Subcutaneous abdominal adipose tissue (tissue), 5 donors: Measurements from ENCODE around the gene CCDC169.

Source experiments
- H3K27ac ChIP-seq: one replicate; pipeline ENCODE4 v1.7.0; 2013; ENCODE audit warnings: low read depth, mild to moderate bottlenecking, inconsistent platforms, low read length, moderate library complexity
- H3K27me3 ChIP-seq, 5 donors: one replicate each; pipeline ENCODE4 v1.7.0; 2013; ENCODE audit warnings: low read length in 5 of 5, inconsistent platforms in 1 of 5; ENCODE audit not compliant: control insufficient read depth in 5 of 5, insufficient read depth in 4 of 5
- H3K36me3 ChIP-seq, 5 donors: one replicate each; pipeline ENCODE4 v1.7.0; 2013; ENCODE audit warnings: low read length in 5 of 5; ENCODE audit not compliant: control insufficient read depth in 5 of 5, insufficient read depth in 5 of 5
- H3K4me1 ChIP-seq, 5 donors: one replicate each; pipeline ENCODE4 v1.7.0; 2013; ENCODE audit warnings: low read length in 5 of 5, mild to moderate bottlenecking in 3 of 5, moderate library complexity in 1 of 5; ENCODE audit not compliant: control insufficient read depth in 5 of 5, insufficient read depth in 5 of 5
- H3K4me3 ChIP-seq, 5 donors: one replicate each; pipeline ENCODE4 v1.7.0; 2013; ENCODE audit warnings: low read length in 5 of 5, low read depth in 1 of 5
- H3K9ac ChIP-seq, 5 donors: one replicate each; pipeline ENCODE4 v1.7.0; 2013; ENCODE audit warnings: low read length in 5 of 5, mild to moderate bottlenecking in 4 of 5, moderate library complexity in 3 of 5
- H3K9me3 ChIP-seq, 5 donors: one replicate each; pipeline ENCODE4 v1.7.0; 2013; ENCODE audit warnings: low read length in 5 of 5; ENCODE audit not compliant: control insufficient read depth in 5 of 5
- donor health status: healthy.
- donor health status: healthy.
- donor health status: healthy.
- donor health status: healthy.
- donor health status: healthy.

The CCDC169 gene

DNA sequence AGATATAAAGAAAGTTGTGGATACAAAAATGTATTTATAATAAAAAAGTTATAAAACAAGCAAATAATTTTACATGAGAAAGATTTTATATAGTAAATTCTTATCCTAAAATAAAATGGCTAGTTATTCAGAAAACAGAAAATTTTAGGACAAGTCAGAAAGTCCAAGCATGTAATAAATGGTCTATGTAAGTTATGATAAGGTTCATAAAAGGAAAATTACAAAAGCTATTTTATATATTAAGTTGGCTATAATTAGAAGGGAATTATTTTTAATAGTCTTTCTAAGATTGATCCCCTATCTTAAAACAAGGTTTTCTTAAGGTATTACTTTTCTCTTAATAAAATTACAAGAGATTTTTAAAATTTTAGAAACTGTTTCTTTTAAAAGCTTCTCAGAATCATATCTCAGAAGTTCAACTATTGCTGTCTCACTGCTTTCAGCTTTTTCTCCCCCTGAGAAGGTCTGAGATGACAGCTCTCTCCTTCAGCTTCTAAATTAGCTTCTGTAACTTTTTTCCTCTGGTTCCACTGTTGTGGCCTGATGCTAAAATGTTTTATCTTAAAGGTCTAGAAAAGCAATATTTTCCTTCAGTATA is 8.7 kb downstream of the CCDC169 start:
- Histone ChIP-seq H3K9me3 (peaks cover 0 to 7% (median 0%) of the 10 kb centered on the region in 5 donors), H3K4me3 (no peak overlapping the region), H3K9ac (no peak overlapping the region), H3K36me3 (no peaks in the 10 kb centered on the region), H3K27ac (no peak overlapping the region), H3K27me3 (no peaks in the 10 kb centered on the region), H3K4me1 (no peaks in the 10 kb centered on the region)

DNA sequence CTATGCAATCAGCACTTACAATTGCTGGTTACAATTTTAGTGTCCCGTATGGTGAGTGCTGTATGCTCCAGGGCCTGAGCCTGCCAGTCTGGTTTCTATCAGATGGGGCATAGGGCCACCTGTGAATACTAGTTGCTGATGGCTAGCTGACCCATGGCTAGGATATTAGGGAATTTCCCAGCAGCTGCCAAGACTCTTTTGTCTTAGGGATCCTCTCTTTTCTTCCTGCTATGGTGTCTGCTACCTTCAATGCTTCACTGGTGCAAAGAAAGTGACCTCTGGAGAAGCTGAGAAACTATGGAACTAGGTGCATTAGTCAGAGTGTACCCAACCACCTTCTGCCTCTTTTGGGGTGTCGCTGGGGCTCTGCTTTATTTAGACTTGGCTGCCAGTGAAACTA is 11.6 kb downstream of the CCDC169 start:
- Histone ChIP-seq H3K27me3 (no peaks in the 10 kb centered on the region), H3K27ac (no peak overlapping the region), H3K9ac (no peak overlapping the region), H3K4me3 (no peak overlapping the region), H3K36me3 (no peaks in the 10 kb centered on the region), H3K4me1 (no peaks in the 10 kb centered on the region), H3K9me3 (peaks cover 0 to 7% (median 0%) of the 10 kb centered on the region in 5 donors)

DNA sequence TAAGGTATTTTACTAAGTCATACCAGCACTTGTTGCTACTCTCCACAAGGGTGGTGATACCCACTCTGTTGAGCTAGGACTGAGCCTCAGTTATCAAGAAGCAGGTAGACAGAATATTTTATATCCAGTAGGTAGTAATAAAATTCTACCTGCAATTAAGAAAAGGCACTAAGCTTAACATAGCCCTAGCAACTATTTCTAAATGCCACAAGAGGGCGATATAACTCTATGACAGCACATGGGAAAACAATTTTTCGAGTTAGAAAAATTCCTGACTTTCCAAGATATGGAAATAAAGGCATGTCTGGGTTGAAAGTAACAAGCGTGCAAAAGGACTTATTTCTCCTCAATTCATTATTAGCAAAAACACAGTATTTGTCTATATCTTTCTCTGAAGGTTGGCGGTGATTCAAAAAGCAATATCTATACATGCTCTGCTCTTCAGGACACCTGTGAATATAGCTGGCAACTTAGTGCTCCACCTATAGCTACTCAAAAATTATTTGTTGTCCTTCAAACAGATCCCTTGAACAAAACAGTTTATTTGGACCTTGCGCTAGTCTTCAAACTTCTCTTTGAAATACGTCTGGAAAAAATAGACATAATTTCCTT is 14.7 kb downstream of the CCDC169 start:
- no peaks in the 10 kb centered on the region for H3K27me3 ChIP-seq
- no peaks in the 10 kb centered on the region for H3K36me3 ChIP-seq
- H3K4me3 ChIP-seq, result no peak overlapping the region
- H3K4me1 ChIP-seq, result no peaks in the 10 kb centered on the region
- no peaks in the 10 kb centered on the region for H3K9me3 ChIP-seq
- no peak overlapping the region for H3K9ac ChIP-seq
- no peak overlapping the region for H3K27ac ChIP-seq

DNA sequence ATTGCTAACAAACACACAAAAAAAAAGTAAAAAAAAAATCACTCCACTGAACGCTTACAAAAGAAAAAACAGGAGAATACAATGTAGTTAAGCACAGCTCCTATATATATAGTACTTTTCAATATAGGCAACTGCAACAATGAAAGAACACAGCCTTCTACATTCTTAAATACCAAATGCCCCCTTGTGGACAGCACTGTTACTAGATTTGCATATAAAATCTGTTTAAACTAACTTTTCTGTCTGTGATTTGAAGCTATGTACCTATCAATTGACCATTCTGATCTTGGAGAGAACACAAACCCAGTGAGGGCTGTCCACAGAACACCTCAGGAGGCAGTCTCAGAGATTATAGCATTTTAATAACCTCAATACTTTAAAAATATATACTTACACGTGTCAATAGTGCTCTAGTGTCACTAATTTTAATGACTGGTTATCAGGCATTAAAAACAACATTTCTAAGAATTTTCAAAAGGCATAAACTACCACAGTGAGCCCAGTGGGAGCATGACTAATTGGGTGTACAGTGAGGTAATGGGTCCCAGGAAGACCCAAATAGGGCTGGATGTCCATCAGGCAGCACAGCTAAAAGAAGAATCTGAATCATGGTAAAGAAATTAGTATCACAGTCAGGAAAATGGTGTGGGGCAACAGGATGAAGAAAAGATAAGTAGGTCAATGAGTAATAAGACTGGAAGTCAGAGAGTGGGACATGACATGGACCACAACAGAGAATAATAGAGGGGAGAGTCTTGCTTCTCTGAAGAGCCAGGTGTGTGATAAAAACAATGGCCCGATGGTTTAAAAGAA is 22.2 kb downstream of the CCDC169 start:
- H3K9ac ChIP-seq, result no peak overlapping the region
- no peak overlapping the region for H3K4me3 ChIP-seq
- no peak overlapping the region for H3K27ac ChIP-seq
- no peaks in the 10 kb centered on the region for H3K36me3 ChIP-seq
- H3K4me1 ChIP-seq, result no peaks in the 10 kb centered on the region
- H3K27me3 ChIP-seq, result no peaks in the 10 kb centered on the region
- no peaks in the 10 kb centered on the region for H3K9me3 ChIP-seq

- H3K27ac ChIP-seq, result no peak overlapping the region
- H3K36me3 ChIP-seq, result no peaks in the 10 kb centered on the region
- no peak overlapping the region for H3K4me3 ChIP-seq
- H3K4me1 ChIP-seq, result no peaks in the 10 kb centered on the region
- H3K9me3 ChIP-seq, result no peaks in the 10 kb centered on the region
- no peak overlapping the region for H3K9ac ChIP-seq
- H3K27me3 ChIP-seq, result no peaks in the 10 kb centered on the region
Measured at GRCh38 chr13:36273431-36273830, 24.2 kb downstream of the CCDC169 start.

GRCh38 chr13:36261976-36262375 is 35.6 kb downstream of the CCDC169 start:
- peaks cover 0 to 3% (median 0%) of the 10 kb centered on the region in 5 donors for H3K4me1 ChIP-seq
- no peak overlapping the region for H3K27ac ChIP-seq
- H3K27me3 ChIP-seq, result no peaks in the 10 kb centered on the region
- no peak overlapping the region for H3K4me3 ChIP-seq
- no peaks in the 10 kb centered on the region for H3K9me3 ChIP-seq
- H3K36me3 ChIP-seq, result no peaks in the 10 kb centered on the region
- H3K9ac ChIP-seq, result no peak overlapping the region

GRCh38 chr13:36261011-36261410 is 36.6 kb downstream of the CCDC169 start:
- Histone ChIP-seq H3K27ac (no peak overlapping the region), H3K36me3 (no peaks in the 10 kb centered on the region), H3K4me3 (no peak overlapping the region), H3K9ac (no peak overlapping the region), H3K27me3 (no peaks in the 10 kb centered on the region), H3K4me1 (peaks cover 0 to 3% (median 0%) of the 10 kb centered on the region in 5 donors), H3K9me3 (no peaks in the 10 kb centered on the region)

DNA sequence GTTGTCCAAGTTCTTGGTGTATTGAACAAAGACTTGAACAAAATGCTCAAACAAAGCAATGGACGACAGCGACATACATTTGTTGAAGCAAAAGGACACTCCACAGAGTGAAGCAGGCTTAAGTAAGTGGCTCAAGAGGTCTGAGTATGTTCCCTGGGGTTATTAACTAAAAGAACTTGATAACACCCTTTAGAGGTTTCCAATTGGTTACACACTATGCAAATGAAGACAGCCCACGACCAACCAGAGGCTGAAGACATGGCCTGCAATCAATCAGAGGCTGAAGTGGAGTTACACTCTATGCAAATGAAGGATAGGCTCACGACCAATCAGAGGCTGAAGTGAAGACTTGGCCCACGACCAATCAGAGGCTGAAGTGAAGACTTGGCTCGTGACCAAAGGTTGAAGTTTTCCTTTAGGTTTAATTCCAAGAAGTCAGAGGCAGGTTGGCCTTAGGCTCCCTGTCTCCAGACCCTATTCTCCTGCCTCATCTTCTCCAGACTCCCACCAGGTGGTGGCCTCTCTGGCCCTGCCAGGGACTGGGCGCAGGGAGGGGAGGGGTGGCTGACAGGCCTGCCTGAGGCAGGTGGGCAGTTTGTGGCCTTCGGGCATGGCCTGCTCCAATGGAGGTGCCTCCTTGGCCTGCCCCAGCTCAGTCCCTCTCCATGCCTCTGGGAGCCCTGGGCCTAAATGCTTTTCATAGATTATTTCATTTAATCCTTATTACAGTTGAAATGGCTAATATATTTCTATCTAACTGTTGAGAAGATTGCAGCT is 38.1 kb downstream of the CCDC169 start:
- H3K9me3 ChIP-seq, result no peaks in the 10 kb centered on the region

GRCh38 chr13:36258831-36259230 is 38.8 kb downstream of the CCDC169 start:
- no peaks in the 10 kb centered on the region for H3K9me3 ChIP-seq
- no peak overlapping the region for H3K4me3 ChIP-seq
- H3K36me3 ChIP-seq, result no peaks in the 10 kb centered on the region
- no peak overlapping the region for H3K9ac ChIP-seq
- no peak overlapping the region for H3K27ac ChIP-seq
- peaks cover 0 to 3% (median 0%) of the 10 kb centered on the region in 5 donors for H3K4me1 ChIP-seq
- no peaks in the 10 kb centered on the region for H3K27me3 ChIP-seq

More for the DNA sequence above, 38.1 kb downstream of the CCDC169 start:
- Histone ChIP-seq H3K9ac (no peak overlapping the region), H3K4me3 (no peak overlapping the region), H3K4me1 (peaks cover 0 to 3% (median 0%) of the 10 kb centered on the region in 5 donors), H3K36me3 (no peaks in the 10 kb centered on the region), H3K27me3 (no peaks in the 10 kb centered on the region), H3K27ac (no peak overlapping the region)
